ENCODE measurements around the gene INF2.

The INF2 gene

DNA sequence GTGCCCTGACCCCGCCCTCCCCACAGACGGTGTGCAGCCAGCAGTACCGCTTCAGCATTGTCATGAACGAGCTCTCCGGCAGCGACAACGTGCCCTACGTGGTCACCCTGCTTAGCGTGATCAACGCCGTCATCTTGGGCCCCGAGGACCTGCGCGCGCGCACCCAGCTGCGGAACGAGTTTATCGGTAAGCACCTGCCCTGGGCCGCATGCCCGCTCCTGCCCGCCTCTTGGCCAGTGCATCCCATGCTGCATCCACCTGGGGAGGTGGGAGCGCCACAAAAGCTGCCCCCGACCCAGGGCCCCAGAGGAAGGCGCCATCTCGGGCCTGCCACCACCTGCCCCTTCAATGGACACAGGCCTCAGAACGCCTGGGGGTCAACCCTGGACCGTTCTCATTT, 13.9 kb downstream of the INF2 start:
- no peak for DNase-seq

DNA sequence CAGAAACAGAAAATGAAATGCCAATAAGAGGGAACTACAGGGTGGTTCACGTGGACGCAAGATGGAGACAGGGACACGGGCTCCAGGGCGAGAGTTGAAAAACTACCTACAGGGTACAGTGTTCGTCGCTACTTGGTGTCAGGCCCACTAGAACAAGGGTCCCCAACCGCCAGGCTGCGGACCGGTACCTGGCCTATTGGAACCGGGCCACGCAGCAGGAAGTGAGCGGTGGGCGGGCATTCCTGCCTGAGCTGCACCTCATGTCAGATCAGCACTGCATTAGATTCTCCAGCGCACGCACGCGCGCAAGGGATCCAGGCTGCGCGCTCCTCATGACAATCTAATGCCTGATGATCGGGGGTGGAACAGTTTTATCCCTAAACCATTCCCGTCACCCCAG, 14.8 kb downstream of the INF2 start:
- DNase-seq, result no peak

DNA sequence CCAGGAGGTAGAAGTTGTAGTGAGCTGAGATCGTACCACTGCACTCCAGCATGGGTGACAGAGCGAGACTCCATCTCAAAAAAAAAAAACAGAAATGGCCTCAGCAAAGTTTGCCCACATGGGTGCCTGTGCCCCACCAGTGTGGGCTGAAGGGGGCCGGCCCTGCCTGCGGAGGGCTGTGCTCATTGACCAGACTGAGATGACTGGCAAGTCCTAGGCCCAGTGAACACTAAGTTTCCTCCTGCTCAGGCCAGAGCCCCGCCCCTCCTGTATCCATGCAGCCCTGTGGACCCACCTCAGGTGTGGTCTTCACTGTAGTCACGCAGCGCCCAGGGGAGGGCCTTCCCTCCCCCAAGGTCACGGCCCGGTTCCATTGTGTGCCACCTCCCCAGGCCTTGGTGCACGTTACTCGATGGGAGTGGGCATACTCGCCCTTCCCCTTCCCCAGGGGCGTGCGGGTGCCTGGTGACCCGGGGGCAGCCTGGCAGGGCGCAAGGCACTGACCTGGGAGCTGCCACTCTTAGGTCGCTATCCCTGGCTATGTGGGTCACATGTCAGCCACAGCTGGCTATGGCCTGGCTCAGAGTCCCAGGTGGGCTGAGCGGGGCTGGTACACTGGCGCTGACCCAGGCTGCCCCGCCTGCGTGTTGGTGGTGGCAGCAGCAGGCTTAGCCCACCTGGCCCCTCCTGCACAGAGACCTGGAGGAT, 16.1 kb downstream of the INF2 start:
- DNase-seq, result no peak

DNA sequence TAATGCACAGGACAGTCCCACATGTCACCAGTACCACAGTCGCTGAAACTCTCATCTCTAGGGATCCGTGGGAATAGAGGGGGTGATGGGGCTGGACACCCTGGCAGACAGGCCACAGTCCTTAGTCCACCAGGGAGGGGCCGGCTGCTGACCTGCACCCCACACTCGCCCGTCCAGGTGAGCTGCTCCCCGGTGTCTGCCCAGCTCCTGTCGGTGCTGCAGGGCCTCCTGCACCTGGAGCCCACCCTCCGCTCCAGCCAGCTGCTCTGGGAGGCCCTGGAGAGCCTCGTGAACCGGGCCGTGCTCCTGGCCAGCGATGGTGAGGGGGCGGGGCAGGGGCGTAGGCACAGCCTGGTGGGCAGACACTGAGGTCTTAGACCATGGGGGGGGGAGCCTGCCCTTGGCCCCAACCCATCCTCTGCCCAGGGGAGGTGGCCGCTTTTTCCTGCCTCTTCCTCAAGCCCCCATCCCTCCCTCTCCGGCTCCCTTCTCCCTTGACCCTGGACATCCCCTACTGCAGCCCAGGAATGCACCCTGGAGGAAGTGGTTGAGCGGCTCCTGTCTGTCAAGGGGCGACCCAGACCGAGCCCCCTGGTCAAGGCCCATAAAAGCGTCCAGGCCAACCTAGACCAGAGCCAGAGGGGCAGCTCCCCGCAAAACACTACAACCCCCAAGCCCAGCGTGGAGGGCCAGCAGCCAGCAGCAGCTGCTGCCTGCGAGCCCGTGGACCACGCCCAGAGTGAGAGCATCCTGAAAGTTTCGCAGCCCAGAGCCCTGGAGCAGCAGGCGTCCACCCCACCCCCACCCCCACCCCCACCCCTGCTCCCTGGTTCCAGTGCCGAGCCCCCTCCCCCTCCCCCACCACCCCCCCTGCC, 17.6 kb downstream of the INF2 start:
- no peak for DNase-seq

- DNase-seq, result no peak
Observed at GRCh38 chr14:104707608-104708595, 18.5 kb downstream of the INF2 start.

- peak; percentile 58 for DNase-seq
Observed at GRCh38 chr14:104708606-104709268, 19.3 kb downstream of the INF2 start.

GRCh38 chr14:104709387-104710039, 20.1 kb downstream of the INF2 start:
- no peak for DNase-seq

- DNase-seq, result no peak
Observed at GRCh38 chr14:104710071-104710735, 20.8 kb downstream of the INF2 start.

DNA sequence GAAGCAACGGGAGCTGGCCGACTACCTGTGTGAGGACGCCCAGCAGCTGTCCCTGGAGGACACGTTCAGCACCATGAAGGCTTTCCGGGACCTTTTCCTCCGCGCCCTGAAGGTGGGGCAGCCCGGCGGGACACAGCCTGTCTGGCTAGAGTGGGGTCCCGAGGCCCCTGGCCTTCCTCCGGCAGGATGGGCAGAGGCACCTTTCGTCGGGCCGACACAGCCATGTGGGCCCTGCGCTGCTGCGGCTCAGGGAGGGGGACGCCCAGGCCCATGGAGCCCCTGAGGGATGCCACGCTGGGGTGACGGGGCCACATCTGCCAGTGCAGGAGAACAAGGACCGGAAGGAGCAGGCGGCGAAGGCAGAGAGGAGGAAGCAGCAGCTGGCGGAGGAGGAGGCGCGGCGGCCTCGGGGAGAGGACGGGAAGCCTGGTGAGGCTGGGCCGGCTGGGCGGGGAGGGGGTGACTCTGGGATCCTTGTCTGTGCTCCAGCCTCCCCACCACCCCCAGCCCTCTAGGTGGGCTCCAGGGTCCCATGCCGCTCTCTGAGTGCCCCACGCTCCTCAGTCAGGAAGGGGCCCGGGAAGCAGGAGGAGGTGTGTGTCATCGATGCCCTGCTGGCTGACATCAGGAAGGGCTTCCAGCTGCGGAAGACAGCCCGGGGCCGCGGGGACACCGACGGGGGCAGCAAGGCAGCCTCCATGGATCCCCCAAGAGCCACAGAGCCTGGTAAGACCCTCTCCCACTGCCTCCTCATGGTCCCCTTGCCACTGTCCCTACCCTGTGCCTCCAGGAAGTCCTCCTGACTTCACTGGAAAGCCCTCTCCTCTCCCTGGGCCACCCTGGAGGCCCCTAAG, 23.7 kb downstream of the INF2 start:
- no peak for DNase-seq

GRCh38 chr14:104714066-104714465, 24.6 kb downstream of the INF2 start:
- no peak for DNase-seq

GRCh38 chr14:104714681-104715080, 25.3 kb downstream of the INF2 start:
- DNase-seq, result no peak

- DNase-seq, result no peak
Observed at GRCh38 chr14:104715416-104715815, 26.0 kb downstream of the INF2 start.

DNA sequence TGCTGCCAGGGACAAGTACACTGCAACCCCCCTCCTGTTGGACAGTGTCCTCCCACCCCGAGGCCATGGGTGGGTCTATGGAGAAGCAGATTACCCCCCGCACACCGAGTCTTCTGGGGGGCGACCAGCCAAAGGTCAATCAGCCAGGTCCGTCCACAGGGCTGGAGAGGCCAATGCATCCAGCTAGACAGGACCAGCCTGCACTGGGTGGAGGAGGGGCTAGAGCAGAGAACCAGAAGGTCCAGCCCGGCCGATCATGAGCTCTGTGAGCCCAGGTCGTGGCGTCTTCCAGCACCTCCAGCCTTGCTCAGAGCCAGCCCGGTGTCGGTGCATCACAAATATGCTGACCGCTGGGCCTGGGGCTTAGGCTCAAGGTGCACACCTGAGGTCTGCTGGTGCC, 26.5 kb downstream of the INF2 start:
- no peak for DNase-seq

DNA sequence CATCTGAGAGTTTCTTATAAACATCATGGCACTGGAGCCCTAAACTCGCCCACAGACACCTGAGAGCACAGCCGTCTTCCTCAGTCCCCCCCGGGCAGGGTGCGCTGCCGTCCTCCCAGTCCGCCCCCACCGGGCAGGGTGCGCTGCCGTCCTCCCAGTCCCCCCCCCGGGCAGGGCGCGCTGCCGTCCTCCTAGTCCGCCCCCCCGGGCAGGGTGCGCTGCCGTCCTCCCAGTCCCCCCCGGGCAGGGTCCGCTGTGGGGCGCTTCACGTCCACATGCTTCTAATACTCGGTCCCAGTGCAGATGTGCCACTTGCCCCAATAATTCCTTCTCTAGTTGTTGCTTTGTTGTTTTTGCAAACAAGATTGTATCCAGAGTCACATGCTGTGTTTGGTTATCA, 27.7 kb downstream of the INF2 start:
- DNase-seq, result no peak

DNA sequence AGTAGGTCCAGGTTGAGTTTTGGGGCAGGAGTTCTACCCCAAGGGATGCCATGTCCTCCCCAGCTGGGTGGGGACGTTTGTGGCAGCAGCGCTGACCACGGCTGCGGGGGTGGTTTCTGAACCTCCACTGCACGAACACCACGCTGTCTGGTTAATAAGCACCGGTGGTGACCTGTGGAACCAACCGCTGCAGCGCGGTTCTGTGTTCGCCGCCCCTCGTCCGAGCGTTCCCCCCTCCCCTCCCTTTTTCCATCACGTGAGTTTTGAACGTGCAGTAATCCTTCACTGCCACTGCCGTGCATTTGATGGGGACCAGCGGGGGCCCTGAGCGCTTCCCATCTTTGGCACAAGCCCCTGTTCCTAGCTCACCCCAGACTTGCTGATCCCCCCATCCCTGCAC, 28.2 kb downstream of the INF2 start:
- DNase-seq, result no peak

DNA sequence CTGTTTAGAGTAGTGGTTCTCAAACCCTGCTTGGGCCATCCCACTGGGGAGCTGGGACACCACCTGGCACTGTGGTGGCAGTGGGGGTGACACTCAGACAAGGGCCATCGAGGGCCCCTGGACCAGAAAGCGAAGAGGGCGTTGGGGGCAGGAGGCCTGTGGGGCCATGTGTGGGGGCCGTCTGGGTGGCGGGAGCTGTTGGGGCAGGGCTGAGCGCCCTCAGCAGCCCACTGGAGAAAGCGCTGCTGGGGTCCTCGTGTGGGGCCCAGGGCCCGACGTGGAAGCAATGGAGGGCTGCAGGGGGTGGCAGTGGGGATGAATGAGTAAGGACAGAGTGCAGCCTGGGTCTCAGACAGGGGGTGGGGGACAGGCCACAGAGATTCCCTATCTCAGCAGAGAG, 28.7 kb downstream of the INF2 start:
- no peak for DNase-seq

- DNase-seq, result no peak
Observed at GRCh38 chr14:104718871-104719270, 29.5 kb downstream of the INF2 start.

- DNase-seq, result no peak
Observed at GRCh38 chr14:104719343-104719742, 29.9 kb downstream of the INF2 start.

DNA sequence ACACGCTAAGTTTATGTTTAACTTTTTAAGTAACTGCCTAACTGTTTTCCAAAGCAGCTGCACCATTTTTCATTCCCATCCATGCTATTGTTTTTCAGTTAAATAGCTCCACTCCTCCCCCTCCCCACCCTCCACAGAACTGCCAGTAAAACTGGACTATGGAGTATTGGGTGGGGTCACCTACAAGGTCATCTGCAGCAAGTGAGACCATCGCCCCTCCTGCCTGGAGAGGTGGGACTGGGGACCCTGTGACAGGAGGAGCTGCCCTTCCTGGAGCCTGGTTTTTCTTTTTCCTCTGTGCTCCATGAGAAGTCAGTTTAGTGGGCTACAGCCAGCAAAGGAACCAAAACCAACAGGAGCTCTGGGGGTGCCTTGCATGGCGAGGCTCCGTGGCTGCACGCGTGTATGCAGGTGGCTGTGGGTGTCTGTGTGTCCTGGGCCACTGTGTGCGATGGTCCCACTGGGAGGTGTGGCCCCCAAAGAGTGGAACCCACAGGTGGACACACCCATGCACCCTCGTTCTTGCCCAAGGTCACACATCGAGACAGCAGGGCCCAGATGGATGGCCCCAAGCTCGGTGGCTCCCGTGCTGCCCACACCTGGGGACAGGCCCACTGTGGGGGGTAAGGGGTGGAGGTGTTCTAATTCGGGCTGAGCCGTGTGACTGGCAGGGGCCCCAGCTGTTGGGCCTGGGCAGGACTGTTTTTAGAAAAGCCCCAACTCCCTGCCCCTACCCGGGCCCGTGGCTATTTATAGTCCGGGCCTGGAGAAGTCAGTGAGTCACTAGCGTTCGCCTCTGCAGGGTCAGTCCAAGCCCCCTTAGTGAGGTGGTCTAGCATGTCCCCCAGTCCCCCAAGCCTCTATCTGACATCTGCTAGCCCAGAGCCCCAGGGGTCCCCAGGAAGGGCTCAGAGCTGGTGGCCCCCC, 32.4 kb downstream of the INF2 start:
- DNase-seq, result no peak

Data from fibroblast of skin of scalp (primary cell).